K562 (cell line): ENCODE results near the gene SLC22A12. TPM values are rescaled to one million over a fixed set of nuclear protein-coding genes. Genes with fewer than 3 reads are reported as not detected.
A peak's percentile ranks its signal among the peaks of the same experiment; 100 is the strongest.

ENCODE experiments used
- DIDO1 ChIP-seq: fragments of 450-650 bp; IDR thresholded peaks from 2 replicates; pipeline ENCODE4 v1.6.1; 2016; ENCODE audit warnings: low read depth, missing biosample characterization, missing genetic modification characterization
- FOXK2 ChIP-seq, 2 experiments: fragments of 450-650 bp; IDR thresholded peaks in 1 of 2; conservative IDR thresholded peaks in 1 of 2; 2 replicates each; pipeline ENCODE4 v1.6.1; 2016; ENCODE audit warnings: low read depth in 2 of 2, mild to moderate bottlenecking in 1 of 2
- NFATC3 ChIP-seq: fragments of 450-650 bp; IDR thresholded peaks from 2 replicates; pipeline ENCODE4 v1.6.1; 2017; ENCODE audit warnings: mild to moderate bottlenecking
- NFE2L1 ChIP-seq: fragments of 450-650 bp; IDR thresholded peaks from 2 replicates; pipeline ENCODE4 v1.6.1; 2016; ENCODE audit warnings: missing genetic modification characterization, low read depth, mild to moderate bottlenecking, missing compliant biosample characterization, moderate library complexity, borderline replicate concordance
- RBM25 ChIP-seq: fragments of 200-400 bp; formaldehyde crosslinking; IDR thresholded peaks from 2 replicates; pipeline ENCODE4 v1.6.1; 2018; ENCODE audit warnings: low read length, low read depth, moderate library complexity; ENCODE audit not compliant: severe bottlenecking
- RBM34 ChIP-seq: fragments of 200-400 bp; formaldehyde crosslinking; IDR thresholded peaks from 2 replicates; pipeline ENCODE4 v1.6.1; 2018; ENCODE audit warnings: low read length, borderline replicate concordance; ENCODE audit not compliant: insufficient read depth
- polyA plus RNA-seq, 8 experiments: library from polyadenylated mRNA; depleted of rRNA in 4 of 8; stranded (reverse) in 5 of 8; unstranded in 3 of 8; fragments of >200 nt; fragmentation: Nextera tagmentation in 2 of 8; fragmentation: Illumina TruSeq in 1 of 8; extraction: Ambion mirVana in 2 of 8; extraction: Trizol in 1 of 8; gene quantifications; 2 replicates each; pipeline versions ENCODE4 v1.2.1 to v1.2.3, GENCODE V29; 2011 to 2014; ENCODE audit warnings: inconsistent platforms in 1 of 8, missing spikeins in 1 of 8
- total RNA-seq, 7 experiments: library from RNA; depleted of rRNA in 6 of 7; stranded (reverse); fragments of >200 nt in 6 of 7; fragmentation: Illumina TruSeq in 2 of 7; extraction: Trizol in 2 of 7; gene quantifications; 2 replicates each; pipeline versions ENCODE4 v1.2.1 to v1.2.3, GENCODE V29; 2011 to 2021; ENCODE audit warnings: low replicate concordance in 1 of 7
- TF ChIP-seq, protein P1 (sequence below), 2 experiments: fragments of 450-650 bp; formaldehyde crosslinking in 1 of 2; IDR thresholded peaks; 2 replicates each; pipeline versions ENCODE4 v1.4.0 to v1.6.1; 2014 to 2020; ENCODE audit warnings: mild to moderate bottlenecking in 2 of 2, borderline replicate concordance in 1 of 2, low read depth in 1 of 2
- TF ChIP-seq, protein P2 (sequence below): fragments of 450-650 bp; IDR thresholded peaks from 2 replicates; pipeline ENCODE4 v1.7.0; 2016; ENCODE audit warnings: borderline replicate concordance
- TF ChIP-seq, protein P3 (sequence below): fragments of 250-450 bp; sonication (Bioruptor Pico); IDR thresholded peaks from 2 replicates; pipeline ENCODE4 v1.4.0; 2020; ENCODE audit warnings: mild to moderate bottlenecking, moderate library complexity

The SLC22A12 gene
- total and polyA plus RNA-seq, 9 of the 15 experiments (the other 6 are each of a cell fraction or from before 2014, with no cell fraction given), result not detected

DNA sequence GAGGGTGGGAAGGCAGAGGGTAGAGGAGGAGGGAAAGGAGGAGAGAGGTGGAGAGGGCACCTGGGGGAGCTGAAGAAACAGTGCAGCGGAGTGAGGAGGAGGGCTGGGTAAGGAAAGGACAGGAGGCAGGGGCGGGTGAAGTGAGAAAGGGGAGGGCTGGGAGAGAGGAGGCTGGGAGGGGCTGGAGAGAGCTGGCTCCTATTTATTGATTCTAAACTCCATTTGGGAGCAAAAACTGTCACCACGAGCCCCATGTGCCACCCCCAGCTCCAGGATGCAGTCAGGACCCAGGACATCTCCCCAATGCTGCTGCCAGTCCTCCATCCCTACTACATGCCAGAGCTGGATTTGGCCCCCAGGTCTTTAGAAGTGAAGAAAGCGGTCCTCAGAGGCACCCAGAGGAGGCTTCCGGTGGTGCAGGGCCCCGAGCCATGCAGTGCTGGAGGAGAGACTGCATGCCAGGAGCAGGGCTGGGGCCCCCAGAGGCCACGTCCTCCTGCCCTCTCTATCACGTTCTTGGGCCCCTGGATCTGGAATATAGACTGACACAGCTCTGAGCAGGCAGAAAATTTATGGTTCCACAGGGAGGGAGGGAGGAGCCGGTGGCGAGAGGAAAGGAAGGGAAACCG is 53.7 kb downstream of the SLC22A12 start (continued):
- TF ChIP-seq, protein P1, sequence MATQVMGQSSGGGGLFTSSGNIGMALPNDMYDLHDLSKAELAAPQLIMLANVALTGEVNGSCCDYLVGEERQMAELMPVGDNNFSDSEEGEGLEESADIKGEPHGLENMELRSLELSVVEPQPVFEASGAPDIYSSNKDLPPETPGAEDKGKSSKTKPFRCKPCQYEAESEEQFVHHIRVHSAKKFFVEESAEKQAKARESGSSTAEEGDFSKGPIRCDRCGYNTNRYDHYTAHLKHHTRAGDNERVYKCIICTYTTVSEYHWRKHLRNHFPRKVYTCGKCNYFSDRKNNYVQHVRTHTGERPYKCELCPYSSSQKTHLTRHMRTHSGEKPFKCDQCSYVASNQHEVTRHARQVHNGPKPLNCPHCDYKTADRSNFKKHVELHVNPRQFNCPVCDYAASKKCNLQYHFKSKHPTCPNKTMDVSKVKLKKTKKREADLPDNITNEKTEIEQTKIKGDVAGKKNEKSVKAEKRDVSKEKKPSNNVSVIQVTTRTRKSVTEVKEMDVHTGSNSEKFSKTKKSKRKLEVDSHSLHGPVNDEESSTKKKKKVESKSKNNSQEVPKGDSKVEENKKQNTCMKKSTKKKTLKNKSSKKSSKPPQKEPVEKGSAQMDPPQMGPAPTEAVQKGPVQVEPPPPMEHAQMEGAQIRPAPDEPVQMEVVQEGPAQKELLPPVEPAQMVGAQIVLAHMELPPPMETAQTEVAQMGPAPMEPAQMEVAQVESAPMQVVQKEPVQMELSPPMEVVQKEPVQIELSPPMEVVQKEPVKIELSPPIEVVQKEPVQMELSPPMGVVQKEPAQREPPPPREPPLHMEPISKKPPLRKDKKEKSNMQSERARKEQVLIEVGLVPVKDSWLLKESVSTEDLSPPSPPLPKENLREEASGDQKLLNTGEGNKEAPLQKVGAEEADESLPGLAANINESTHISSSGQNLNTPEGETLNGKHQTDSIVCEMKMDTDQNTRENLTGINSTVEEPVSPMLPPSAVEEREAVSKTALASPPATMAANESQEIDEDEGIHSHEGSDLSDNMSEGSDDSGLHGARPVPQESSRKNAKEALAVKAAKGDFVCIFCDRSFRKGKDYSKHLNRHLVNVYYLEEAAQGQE (IDR thresholded peaks at IDR 0.05; ENCODE audit: borderline replicate concordance), result peak; percentile 27; the same call in 1 of the 2 replicates
- TF ChIP-seq, protein P1 (CRISPR knock-in tag; IDR thresholded peaks at IDR 0.05; ENCODE audit: low read depth), result no peak
- TF ChIP-seq, protein P2, sequence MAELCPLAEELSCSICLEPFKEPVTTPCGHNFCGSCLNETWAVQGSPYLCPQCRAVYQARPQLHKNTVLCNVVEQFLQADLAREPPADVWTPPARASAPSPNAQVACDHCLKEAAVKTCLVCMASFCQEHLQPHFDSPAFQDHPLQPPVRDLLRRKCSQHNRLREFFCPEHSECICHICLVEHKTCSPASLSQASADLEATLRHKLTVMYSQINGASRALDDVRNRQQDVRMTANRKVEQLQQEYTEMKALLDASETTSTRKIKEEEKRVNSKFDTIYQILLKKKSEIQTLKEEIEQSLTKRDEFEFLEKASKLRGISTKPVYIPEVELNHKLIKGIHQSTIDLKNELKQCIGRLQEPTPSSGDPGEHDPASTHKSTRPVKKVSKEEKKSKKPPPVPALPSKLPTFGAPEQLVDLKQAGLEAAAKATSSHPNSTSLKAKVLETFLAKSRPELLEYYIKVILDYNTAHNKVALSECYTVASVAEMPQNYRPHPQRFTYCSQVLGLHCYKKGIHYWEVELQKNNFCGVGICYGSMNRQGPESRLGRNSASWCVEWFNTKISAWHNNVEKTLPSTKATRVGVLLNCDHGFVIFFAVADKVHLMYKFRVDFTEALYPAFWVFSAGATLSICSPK, result no peak
- TF ChIP-seq FOXK2 (conservative IDR thresholded peaks at IDR 0.05 in 1 of 2, IDR thresholded peaks at IDR 0.05 in 1 of 2; ENCODE audit: low read depth in 2 of 2), result no peak
- no peak for TF ChIP-seq RBM25
- TF ChIP-seq NFE2L1, result no peak
- TF ChIP-seq RBM34, result no peak
- TF ChIP-seq, protein P3, sequence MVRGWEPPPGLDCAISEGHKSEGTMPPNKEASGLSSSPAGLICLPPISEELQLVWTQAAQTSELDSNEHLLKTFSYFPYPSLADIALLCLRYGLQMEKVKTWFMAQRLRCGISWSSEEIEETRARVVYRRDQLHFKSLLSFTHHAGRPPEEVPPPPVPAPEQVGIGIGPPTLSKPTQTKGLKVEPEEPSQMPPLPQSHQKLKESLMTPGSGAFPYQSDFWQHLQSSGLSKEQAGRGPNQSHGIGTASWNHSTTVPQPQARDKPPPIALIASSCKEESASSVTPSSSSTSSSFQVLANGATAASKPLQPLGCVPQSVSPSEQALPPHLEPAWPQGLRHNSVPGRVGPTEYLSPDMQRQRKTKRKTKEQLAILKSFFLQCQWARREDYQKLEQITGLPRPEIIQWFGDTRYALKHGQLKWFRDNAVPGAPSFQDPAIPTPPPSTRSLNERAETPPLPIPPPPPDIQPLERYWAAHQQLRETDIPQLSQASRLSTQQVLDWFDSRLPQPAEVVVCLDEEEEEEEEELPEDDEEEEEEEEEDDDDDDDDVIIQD, result no peak
- TF ChIP-seq NFATC3, result no peak
- no peak for TF ChIP-seq DIDO1
